Cardiac fibroblast (primary cell): ENCODE measurements around the gene FUOM.

Experiments
- DNase-seq, 2 donors: peaks; one replicate each; pipeline versions ENCODE4 v3.0.0 to v3.0.0-alpha.2; 2010; ENCODE audit warnings: low read depth in 2 of 2
- H3K4me3 ChIP-seq, 2 donors: replicated peaks in 1 of 2; 1 replicate in 1 of 2; 2 replicates in 1 of 2; pipeline ENCODE4 v1.5.1; 2011; ENCODE audit warnings: low read depth in 2 of 2, low read length in 2 of 2, mild to moderate bottlenecking in 2 of 2, moderate library complexity in 1 of 2
- CTCF ChIP-seq: IDR thresholded peaks from one replicate; pipeline ENCODE4 v1.5.1; 2011; ENCODE audit warnings: low read depth, mild to moderate bottlenecking, low read length, inconsistent platforms

FUOM gene

GRCh38 chr10:133357285-133358161 lies at the start of gene FUOM:
FUOM (minus strand) TSS chr10:133358019; CDS start chr10:133358007, 12 bp downstream.
- peak within 1 kb of the TSS; percentile 50 to 53 for H3K4me3 ChIP-seq
- no peak for TF ChIP-seq CTCF
- peak in 1 of 2 donors; percentile 64 for DNase-seq

- no peak for TF ChIP-seq CTCF
- no peak overlapping the region for H3K4me3 ChIP-seq
- peak in 1 of 2 donors; percentile 21 for DNase-seq
Observed at GRCh38 chr10:133405844-133406527, 48.2 kb upstream of the FUOM start.

GRCh38 chr10:133405272-133405671 lies 47.5 kb upstream of the FUOM start:
- DNase-seq: no peak
- H3K4me3 ChIP-seq: no peak overlapping the region
- TF ChIP-seq CTCF: no peak

- no peak for TF ChIP-seq CTCF
- no peak for DNase-seq
- no peak overlapping the region for H3K4me3 ChIP-seq
Observed at GRCh38 chr10:133403784-133404183, 46.0 kb upstream of the FUOM start.

- no peak for DNase-seq
- H3K4me3 ChIP-seq: no peak overlapping the region
- TF ChIP-seq CTCF: no peak
Observed at GRCh38 chr10:133403359-133403758, 45.5 kb upstream of the FUOM start.

- H3K4me3 ChIP-seq: no peak overlapping the region
- no peak for TF ChIP-seq CTCF
- DNase-seq: no peak
Observed at GRCh38 chr10:133401981-133402725, 44.3 kb upstream of the FUOM start.
